BLaER1 treated with 17β-estradiol and CSF1 and Interleukin-3, amounts not matched to agents 10 nM and 100 nM (cell line): ENCODE measurements around the gene FPGS.

Experiments
- H3K27ac ChIP-seq, 11 experiments: shearing (Covaris generic); formaldehyde crosslinking; 2 replicates each; pipeline ENCODE4 v1.8.1; 2022
- H3K27me3 ChIP-seq, 11 experiments: shearing (Covaris generic); formaldehyde crosslinking; 2 replicates each; pipeline ENCODE4 v1.8.1; 2022
- H3K36me3 ChIP-seq, 11 experiments: shearing (Covaris generic); formaldehyde crosslinking; 2 replicates each; pipeline ENCODE4 v1.8.1; 2022
- H3K4me1 ChIP-seq, 10 experiments: shearing (Covaris generic); formaldehyde crosslinking; 2 replicates each; pipeline ENCODE4 v1.8.1; 2022
- H3K4me2 ChIP-seq, 11 experiments: shearing (Covaris generic); formaldehyde crosslinking; 2 replicates each; pipeline ENCODE4 v1.8.1; 2022
- H3K4me3 ChIP-seq, 10 experiments: shearing (Covaris generic); formaldehyde crosslinking; 2 replicates each; pipeline ENCODE4 v1.8.1; 2022
- H3K9ac ChIP-seq, 11 experiments: shearing (Covaris generic); formaldehyde crosslinking; 2 replicates each; pipeline ENCODE4 v1.8.1; 2022
- H3K9me3 ChIP-seq, 11 experiments: shearing (Covaris generic); formaldehyde crosslinking; replicated peaks in 1 of 11; 2 replicates each; pipeline ENCODE4 v1.8.1; 2022
- H4K20me1 ChIP-seq, 11 experiments: shearing (Covaris generic); formaldehyde crosslinking; 2 replicates each; pipeline ENCODE4 v1.8.1; 2022
- Cebpa-rat ChIP-seq, 11 experiments: shearing (Covaris generic); IDR thresholded peaks; 2 replicates each; pipeline ENCODE4 v1.8.1; 2022

FPGS gene

GRCh38 chr9:127773981-127774380, 28.7 kb upstream of the FPGS start:
- H3K4me2 ChIP-seq: peak overlapping the region in 9 of 11 experiments; percentile 6 to 98 (median 20); a peak in 13 of 22 replicates
- no peak for TF ChIP-seq Cebpa-rat (IDR thresholded peaks at IDR 0.05)

GRCh38 chr9:127776195-127776923, 26.3 kb upstream of the FPGS start:
- no peak for TF ChIP-seq Cebpa-rat (IDR thresholded peaks at IDR 0.05)
- H3K4me1 ChIP-seq: peaks cover 78 to 97% (median 89%) of the 10 kb centered on the region in 10 experiments
- H3K27ac ChIP-seq: peak overlapping the region in 10 of 11 experiments; percentile 64 to 96 (median 93); a peak in 21 of 22 replicates
- peak overlapping the region; percentile 92 to 99 (median 97) for H3K4me2 ChIP-seq
- H3K4me3 ChIP-seq: peak overlapping the region; percentile 45 to 85 (median 70)
- H4K20me1 ChIP-seq: peaks cover 0 to 43% (median 0%) of the 10 kb centered on the region in 11 experiments; a peak in 10 of 22 replicates
- no peaks in the 10 kb centered on the region for H3K9me3 ChIP-seq
- H3K9ac ChIP-seq: peak overlapping the region; percentile 73 to 90 (median 82)
- peaks cover 0 to 35% (median 29%) of the 10 kb centered on the region in 11 experiments; a peak in 21 of 22 replicates for H3K36me3 ChIP-seq
- H3K27me3 ChIP-seq: no peaks in the 10 kb centered on the region

More at GRCh38 chr9:127773981-127774380, 28.7 kb upstream of the FPGS start:
- Histone ChIP-seq H3K36me3 (peaks cover 0 to 36% (median 29%) of the 10 kb centered on the region in 11 experiments; a peak in 21 of 22 replicates), H3K9me3 (no peaks in the 10 kb centered on the region), H4K20me1 (peaks cover 0 to 59% (median 13%) of the 10 kb centered on the region in 11 experiments; a peak in 13 of 22 replicates), H3K27me3 (no peaks in the 10 kb centered on the region), H3K9ac (peak overlapping the region in 4 of 11 experiments; percentile 2 to 18 (median 8); a peak in 2 of 22 replicates), H3K4me3 (no peak overlapping the region), H3K4me1 (peaks cover 76 to 93% (median 86%) of the 10 kb centered on the region in 10 experiments), H3K27ac (peak overlapping the region in 3 of 11 experiments; percentile 10 to 31 (median 19); a peak in 4 of 22 replicates)

- peaks cover 79 to 98% (median 91%) of the 10 kb centered on the region in 10 experiments for H3K4me1 ChIP-seq
- H3K4me2 ChIP-seq: peak overlapping the region; percentile 92 to 99 (median 97)
- no peaks in the 10 kb centered on the region for H3K27me3 ChIP-seq
- H3K9ac ChIP-seq: peak overlapping the region; percentile 73 to 90 (median 82)
- no peaks in the 10 kb centered on the region for H3K9me3 ChIP-seq
- peaks cover 0 to 40% (median 0%) of the 10 kb centered on the region in 11 experiments; a peak in 10 of 22 replicates for H4K20me1 ChIP-seq
- H3K4me3 ChIP-seq: peak overlapping the region; percentile 45 to 85 (median 70)
- no peak for TF ChIP-seq Cebpa-rat (IDR thresholded peaks at IDR 0.05)
- H3K27ac ChIP-seq: peak overlapping the region in 10 of 11 experiments; percentile 64 to 96 (median 93); a peak in 21 of 22 replicates
- peaks cover 0 to 33% (median 27%) of the 10 kb centered on the region in 11 experiments; a peak in 21 of 22 replicates for H3K36me3 ChIP-seq
Observed at GRCh38 chr9:127776924-127777289, 25.8 kb upstream of the FPGS start.

- peak overlapping the region; percentile 74 to 90 (median 82) for H3K9ac ChIP-seq
- H4K20me1 ChIP-seq: peaks cover 0 to 35% (median 0%) of the 10 kb centered on the region in 11 experiments; a peak in 9 of 22 replicates
- no peaks in the 10 kb centered on the region for H3K27me3 ChIP-seq
- H3K36me3 ChIP-seq: peaks cover 0 to 28% (median 21%) of the 10 kb centered on the region in 11 experiments; a peak in 21 of 22 replicates
- TF ChIP-seq Cebpa-rat (IDR thresholded peaks at IDR 0.05): no peak
- peaks cover 79 to 98% (median 91%) of the 10 kb centered on the region in 10 experiments for H3K4me1 ChIP-seq
- no peaks in the 10 kb centered on the region for H3K9me3 ChIP-seq
- H3K4me3 ChIP-seq: peak overlapping the region; percentile 45 to 85 (median 70)
- H3K4me2 ChIP-seq: peak overlapping the region; percentile 92 to 99 (median 97)
- peak overlapping the region in 10 of 11 experiments; percentile 83 to 96 (median 93); a peak in 21 of 22 replicates for H3K27ac ChIP-seq
Observed at GRCh38 chr9:127777368-127777980, 25.2 kb upstream of the FPGS start.

- H3K4me3 ChIP-seq: peak within 1 kb of the TSS; percentile 45 to 85 (median 70)
- H3K27ac ChIP-seq: peak within 1 kb of the TSS; percentile 83 to 96 (median 92)
- peak within 1 kb of the TSS; percentile 74 to 90 (median 82) for H3K9ac ChIP-seq
- H3K27me3 ChIP-seq: no peaks in the 10 kb centered on the region
- no peaks in the 10 kb centered on the region for H3K9me3 ChIP-seq
- peaks cover 88 to 99% (median 92%) of the 10 kb centered on the region in 10 experiments for H3K4me1 ChIP-seq
- H3K4me2 ChIP-seq: peak within 1 kb of the TSS; percentile 92 to 99 (median 97)
- no peak for TF ChIP-seq Cebpa-rat (IDR thresholded peaks at IDR 0.05)
- H3K36me3 ChIP-seq: peaks cover 0 to 17% (median 11%) of the 10 kb centered on the region in 11 experiments; a peak in 21 of 22 replicates
- H4K20me1 ChIP-seq: peaks cover 0 to 24% (median 0%) of the 10 kb centered on the region in 11 experiments; a peak in 8 of 22 replicates
Observed at GRCh38 chr9:127778280-127779135, 24.2 kb upstream of the FPGS start, which contains the start of gene SH2D3C. Gene SH2D3C (minus strand): TSS chr9:127778666. CDS start chr9:127778627, 39 bp downstream.

- Histone ChIP-seq H3K9ac (peak overlapping the region; percentile 74 to 90 (median 82)), H3K27ac (peak overlapping the region; percentile 83 to 96 (median 92)), H3K4me2 (peak overlapping the region; percentile 92 to 99 (median 97)), H3K27me3 (no peaks in the 10 kb centered on the region), H3K4me3 (peak overlapping the region; percentile 45 to 85 (median 70); a peak in 19 of 20 replicates), H3K9me3 (no peaks in the 10 kb centered on the region), H4K20me1 (peaks cover 0 to 16% (median 0%) of the 10 kb centered on the region in 11 experiments; a peak in 7 of 22 replicates), H3K36me3 (peaks cover 0 to 9% (median 3%) of the 10 kb centered on the region in 11 experiments; a peak in 17 of 22 replicates), H3K4me1 (peaks cover 89 to 99% (median 92%) of the 10 kb centered on the region in 10 experiments)
- peak in 2 of 11 experiments; percentile 46 to 81; a peak in 3 of 22 replicates for TF ChIP-seq Cebpa-rat (IDR thresholded peaks at IDR 0.05)
Observed at GRCh38 chr9:127779136-127779981, 23.3 kb upstream of the FPGS start.
